ENCODE measurements around the gene C6orf47. TPM values are rescaled to one million over a fixed set of nuclear protein-coding genes. Genes with fewer than 3 reads are reported as not detected.

Gene C6orf47
- polyA plus RNA-seq, 3 donors, result 17.3 to 22.9 (median 18.4) TPM

DNA sequence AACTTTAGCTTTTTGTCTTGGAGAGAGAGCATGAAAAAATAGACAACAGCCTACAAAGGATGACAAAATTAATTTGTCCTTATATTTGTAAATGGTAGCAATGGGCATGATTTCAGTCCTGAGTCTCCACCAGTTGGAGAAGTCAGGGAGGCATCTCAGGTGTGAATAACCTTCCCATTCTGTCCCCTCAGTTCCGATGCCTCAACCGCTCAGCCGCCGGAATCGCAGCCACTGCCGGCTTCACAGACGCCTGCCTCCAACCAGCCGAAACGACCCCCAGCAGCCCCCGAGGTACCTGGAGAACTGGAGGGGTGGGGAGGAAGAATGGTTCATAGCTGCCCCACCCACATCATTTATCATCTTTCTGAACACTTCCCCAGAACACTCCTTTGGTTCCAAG, 36.5 kb downstream of the C6orf47 start:
- DNase-seq (ENCODE audit: extremely low read depth in 1 of 11, low read depth in 9 of 11, low spot score in 4 of 11), result no peak

GRCh38 chr6:31622684-31623091, 37.9 kb downstream of the C6orf47 start:
- no peak for DNase-seq (ENCODE audit: extremely low read depth in 1 of 11, low read depth in 9 of 11, low spot score in 4 of 11)

DNA sequence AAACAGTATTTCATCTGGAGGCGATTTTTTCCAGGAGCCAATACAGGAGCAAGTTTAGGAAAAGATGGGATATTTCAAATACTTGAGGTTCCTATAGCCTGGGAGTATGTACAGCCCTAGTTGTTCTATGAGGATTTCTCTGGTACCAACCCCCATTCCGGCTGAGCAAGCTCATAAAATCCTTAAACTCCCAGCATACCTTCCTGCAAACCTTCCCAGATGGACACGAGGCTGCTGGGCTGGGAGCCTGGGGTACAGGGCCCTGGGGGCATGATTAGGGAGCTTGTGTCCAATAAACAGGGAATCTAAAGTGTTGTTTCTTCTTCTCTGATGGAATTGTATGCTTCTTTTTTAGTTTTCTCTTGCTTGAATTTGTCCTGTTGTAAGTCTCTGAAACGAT, 38.6 kb downstream of the C6orf47 start:
- DNase-seq (ENCODE audit: extremely low read depth in 1 of 11, low read depth in 9 of 11, low spot score in 4 of 11), result no peak

DNA sequence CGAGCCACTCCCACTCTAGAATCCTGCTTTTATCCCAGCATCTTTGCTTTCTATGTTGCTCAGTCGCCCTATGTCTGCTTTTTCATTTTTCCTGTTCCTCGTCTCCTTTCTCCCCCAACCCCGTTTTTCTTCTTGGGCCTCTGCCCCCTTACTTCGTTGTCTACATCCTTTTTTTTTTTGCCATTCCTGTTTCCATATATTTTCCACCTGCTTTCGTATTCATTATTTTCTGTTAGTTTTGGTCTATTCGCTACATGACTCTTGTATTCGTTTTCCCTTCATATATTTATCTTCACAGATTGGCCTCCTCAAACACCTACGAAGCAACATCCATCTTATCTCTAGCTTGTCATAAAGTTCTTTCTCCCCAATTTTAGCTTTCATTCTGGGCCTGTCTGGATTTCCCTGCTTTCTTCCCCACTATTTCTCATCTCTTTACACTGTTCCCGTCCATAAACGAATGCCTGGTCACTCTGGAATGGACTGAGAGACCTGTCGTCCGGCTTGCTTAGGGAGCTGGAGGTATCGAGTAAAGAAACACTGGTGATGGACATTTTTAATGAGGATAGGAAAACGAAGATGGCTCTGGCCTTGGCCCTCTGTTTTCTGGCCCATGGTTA, 39.1 kb downstream of the C6orf47 start:
- no peak for DNase-seq (ENCODE audit: extremely low read depth in 1 of 11, low read depth in 9 of 11, low spot score in 4 of 11)

- peak in 9 of 11 donors; percentile 28 to 75 (median 58) for DNase-seq (ENCODE audit: extremely low read depth in 1 of 11, low read depth in 9 of 11, low spot score in 4 of 11)
These were observed 39.8 kb downstream of the C6orf47 start, which contains the start of gene PRRC2A for GRCh38 chr6:31620586-31621319. Gene PRRC2A, plus strand, starts transcription at chr6:31620715. Its CDS starts 2,075 bp downstream, at chr6:31622790.

DNA sequence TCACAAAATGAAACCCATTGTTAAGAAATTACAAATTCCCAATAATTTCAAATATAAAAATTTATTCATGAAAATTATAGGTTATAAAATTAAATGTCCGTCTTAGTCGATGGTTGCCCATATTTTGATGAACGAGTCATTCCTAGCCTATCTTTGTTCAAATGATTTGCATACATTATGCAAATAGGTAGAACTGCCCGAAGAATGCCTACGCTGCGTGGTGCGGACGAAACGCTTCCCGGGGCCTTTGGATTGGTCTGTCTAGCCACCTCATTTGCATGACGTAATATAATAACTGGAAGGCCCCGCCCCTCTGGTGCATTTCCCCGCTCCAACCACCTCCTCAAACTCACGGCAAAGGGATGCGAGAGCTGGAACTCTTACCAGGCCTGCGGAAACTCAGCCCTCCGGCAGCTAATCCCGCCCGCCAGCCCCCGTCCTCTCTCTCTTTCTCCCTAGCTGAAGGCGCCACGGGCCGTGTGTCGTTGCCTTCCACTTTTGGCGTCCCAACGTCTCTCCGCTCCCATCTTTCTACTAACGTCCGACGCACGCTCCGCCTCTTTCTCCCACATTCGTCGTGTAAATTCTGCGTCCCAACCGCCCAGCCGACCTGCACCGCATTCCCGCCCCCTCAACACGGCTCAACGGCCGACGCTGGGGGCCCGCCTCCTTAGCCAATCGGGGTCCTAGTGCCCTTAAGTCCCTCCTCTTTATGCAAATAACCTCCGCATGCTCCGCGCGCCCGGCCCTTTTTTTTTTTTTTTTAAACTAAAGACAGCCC, 40.6 kb downstream of the C6orf47 start:
- peak; percentile 96 to 99 (median 98) for DNase-seq (ENCODE audit: extremely low read depth in 1 of 11, low read depth in 9 of 11, low spot score in 4 of 11)

DNA sequence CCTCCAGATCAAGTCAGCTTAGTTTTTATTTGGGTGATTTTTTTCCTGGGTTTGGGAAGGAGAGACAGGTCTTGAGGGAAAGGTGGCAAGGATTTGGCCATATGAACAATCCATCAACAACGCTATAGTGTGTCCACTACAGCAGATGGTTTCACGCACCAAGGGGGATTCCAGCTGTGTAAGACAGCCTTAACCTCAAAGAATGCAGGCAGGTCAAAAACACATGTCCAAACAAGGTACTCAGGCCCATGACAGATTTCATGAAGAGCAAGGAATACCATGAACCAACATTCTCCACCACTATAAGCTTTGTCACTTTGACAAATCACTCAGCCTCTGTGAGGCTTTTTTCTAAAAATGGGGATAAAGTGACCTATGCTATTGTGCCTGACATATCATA, 43.6 kb downstream of the C6orf47 start:
- DNase-seq (ENCODE audit: extremely low read depth in 1 of 11, low read depth in 9 of 11, low spot score in 4 of 11), result no peak

- no peak for DNase-seq (ENCODE audit: extremely low read depth in 1 of 11, low read depth in 9 of 11, low spot score in 4 of 11)
These were observed 44.8 kb downstream of the C6orf47 start for GRCh38 chr6:31615748-31616147.

- no peak for DNase-seq (ENCODE audit: extremely low read depth in 1 of 11, low read depth in 9 of 11, low spot score in 4 of 11)
These were observed 45.6 kb downstream of the C6orf47 start, which contains the start of gene AIF1 for GRCh38 chr6:31614684-31615578. Gene AIF1, plus strand, starts transcription at chr6:31615234. Its CDS starts 96 bp downstream, at chr6:31615330.

- DNase-seq (ENCODE audit: extremely low read depth in 1 of 11, low read depth in 9 of 11, low spot score in 4 of 11), result no peak
These were observed 46.4 kb downstream of the C6orf47 start for GRCh38 chr6:31614075-31614619.

GRCh38 chr6:31610968-31611367, 49.6 kb downstream of the C6orf47 start:
- no peak for DNase-seq (ENCODE audit: extremely low read depth in 1 of 11, low read depth in 9 of 11, low spot score in 4 of 11)

- DNase-seq (ENCODE audit: extremely low read depth in 1 of 11, low read depth in 9 of 11, low spot score in 4 of 11), result no peak
These were observed 50.8 kb downstream of the C6orf47 start for GRCh38 chr6:31609519-31610406.

Other genes with a start within 250 kb of the C6orf47 start
- 1 to 10 TPM; 1.4 to 1.8 (median 1.5) TPM for gene MICB, start 162.6 kb downstream of the C6orf47 start, polyA plus RNA-seq (ENCODE audit: insufficient read length in 3 of 3)
- gene MCCD1, start 131.8 kb downstream of the C6orf47 start, polyA plus RNA-seq (ENCODE audit: insufficient read length in 3 of 3), result 10 to 100 TPM; 13.5 to 19.2 (median 17.9) TPM
- gene DDX39B, start 118.8 kb downstream of the C6orf47 start, polyA plus RNA-seq (ENCODE audit: insufficient read length in 3 of 3), result 100 to 1,000 TPM; 573 to 689 (median 586) TPM
- gene ATP6V1G2, start 114.2 kb downstream of the C6orf47 start, polyA plus RNA-seq (ENCODE audit: insufficient read length in 3 of 3), result 10 to 100 TPM in 2 of 3 donors, 1 to 10 TPM in 1; 5.9 to 11.5 (median 11.0) TPM
- gene NFKBIL1, start 113.2 kb downstream of the C6orf47 start, polyA plus RNA-seq (ENCODE audit: insufficient read length in 3 of 3), result 10 to 100 TPM; 17.0 to 28.4 (median 27.7) TPM
- under 1 TPM; 0.26 to 0.43 (median 0.33) TPM for gene LTA, start 88.5 kb downstream of the C6orf47 start, polyA plus RNA-seq (ENCODE audit: insufficient read length in 3 of 3)
- under 1 TPM; 0.18 to 0.40 (median 0.24) TPM for gene TNF, start 85.2 kb downstream of the C6orf47 start, polyA plus RNA-seq (ENCODE audit: insufficient read length in 3 of 3)
- 1 to 10 TPM in 2 of 3 donors, under 1 TPM in 1; 0.53 to 2.3 (median 2.2) TPM for gene LTB, start 78.4 kb downstream of the C6orf47 start, polyA plus RNA-seq (ENCODE audit: insufficient read length in 3 of 3)
- gene LST1, start 74.5 kb downstream of the C6orf47 start, polyA plus RNA-seq (ENCODE audit: insufficient read length in 3 of 3), result 1 to 10 TPM; 4.4 to 6.5 (median 6.3) TPM
- gene NCR3, start 67.8 kb downstream of the C6orf47 start, polyA plus RNA-seq (ENCODE audit: insufficient read length in 3 of 3), result under 1 TPM in 2 of 3 donors, not detected in 1; 0.19 TPM
- gene AIF1, start 45.5 kb downstream of the C6orf47 start, polyA plus RNA-seq (ENCODE audit: insufficient read length in 3 of 3), result 10 to 100 TPM; 63.3 to 80.6 (median 78.2) TPM
- 100 to 1,000 TPM; 161 to 211 (median 207) TPM for gene PRRC2A, start 40.1 kb downstream of the C6orf47 start, polyA plus RNA-seq (ENCODE audit: insufficient read length in 3 of 3)
- 100 to 1,000 TPM; 243 to 263 (median 257) TPM for gene BAG6, start 8.1 kb downstream of the C6orf47 start, polyA plus RNA-seq (ENCODE audit: insufficient read length in 3 of 3)
- 100 to 1,000 TPM; 105 to 114 (median 110) TPM for gene APOM, start 4.9 kb downstream of the C6orf47 start, polyA plus RNA-seq (ENCODE audit: insufficient read length in 3 of 3)
- gene GPANK1, start 4.2 kb upstream of the C6orf47 start, polyA plus RNA-seq (ENCODE audit: insufficient read length in 3 of 3), result 10 to 100 TPM; 28.1 to 33.1 (median 29.9) TPM
- gene CSNK2B, start 5.3 kb upstream of the C6orf47 start, polyA plus RNA-seq (ENCODE audit: insufficient read length in 3 of 3), result 100 to 1,000 TPM; 232 to 252 (median 246) TPM
- gene LY6G5B, start 9.2 kb upstream of the C6orf47 start, polyA plus RNA-seq (ENCODE audit: insufficient read length in 3 of 3), result 10 to 100 TPM; 22.8 to 30.6 (median 25.3) TPM
- gene LY6G5C, start 20.3 kb upstream of the C6orf47 start, polyA plus RNA-seq (ENCODE audit: insufficient read length in 3 of 3), result 1 to 10 TPM; 2.4 to 3.5 (median 3.4) TPM
- 10 to 100 TPM; 52.4 to 70.9 (median 61.6) TPM for gene ABHD16A, start 42.5 kb upstream of the C6orf47 start, polyA plus RNA-seq (ENCODE audit: insufficient read length in 3 of 3)
- 1 to 10 TPM in 1 of 3 donors, under 1 TPM in 2; 0.44 to 1.2 (median 0.73) TPM for gene LY6G6F, start 46.1 kb upstream of the C6orf47 start, polyA plus RNA-seq (ENCODE audit: insufficient read length in 3 of 3)
- under 1 TPM in 1 of 3 donors, not detected in 2; 0.20 TPM for gene LY6G6D, start 54.6 kb upstream of the C6orf47 start, polyA plus RNA-seq (ENCODE audit: insufficient read length in 3 of 3)
- under 1 TPM in 2 of 3 donors, not detected in 1; 0.26 to 0.41 TPM for gene LY6G6C, start 61.0 kb upstream of the C6orf47 start, polyA plus RNA-seq (ENCODE audit: insufficient read length in 3 of 3)
- gene MPIG6B, start 62.6 kb upstream of the C6orf47 start, polyA plus RNA-seq (ENCODE audit: insufficient read length in 3 of 3), result 1 to 10 TPM; 1.6 TPM
- gene DDAH2, start 68.5 kb upstream of the C6orf47 start, polyA plus RNA-seq (ENCODE audit: insufficient read length in 3 of 3), result 100 to 1,000 TPM; 152 to 237 (median 188) TPM
- 100 to 1,000 TPM; 268 to 296 (median 292) TPM for gene CLIC1, start 75.8 kb upstream of the C6orf47 start, polyA plus RNA-seq (ENCODE audit: insufficient read length in 3 of 3)
- 10 to 100 TPM; 21.4 to 59.0 (median 22.1) TPM for gene MSH5, start 79.2 kb upstream of the C6orf47 start, polyA plus RNA-seq (ENCODE audit: insufficient read length in 3 of 3)
- 10 to 100 TPM in 2 of 3 donors, 1 to 10 TPM in 1; 6.8 to 17.2 (median 10.0) TPM for gene SAPCD1, start 101.9 kb upstream of the C6orf47 start, polyA plus RNA-seq (ENCODE audit: insufficient read length in 3 of 3)
- 10 to 100 TPM in 1 of 3 donors, 1 to 10 TPM in 2; 7.3 to 13.9 (median 8.5) TPM for gene VWA7, start 116.5 kb upstream of the C6orf47 start, polyA plus RNA-seq (ENCODE audit: insufficient read length in 3 of 3)
- gene VARS1, start 135.0 kb upstream of the C6orf47 start, polyA plus RNA-seq (ENCODE audit: insufficient read length in 3 of 3), result 10 to 100 TPM; 58.7 to 72.2 (median 61.2) TPM
- gene LSM2, start 146.2 kb upstream of the C6orf47 start, polyA plus RNA-seq (ENCODE audit: insufficient read length in 3 of 3), result 10 to 100 TPM; 72.1 to 90.4 (median 82.4) TPM
- 1 to 10 TPM; 3.3 to 5.0 (median 4.0) TPM for gene HSPA1L, start 154.5 kb upstream of the C6orf47 start, polyA plus RNA-seq (ENCODE audit: insufficient read length in 3 of 3)
- 100 to 1,000 TPM in 2 of 3 donors, 10 to 100 TPM in 1; 84.4 to 121 (median 116) TPM for gene HSPA1A, start 154.8 kb upstream of the C6orf47 start, polyA plus RNA-seq (ENCODE audit: insufficient read length in 3 of 3)
- 100 to 1,000 TPM; 119 to 167 (median 142) TPM for gene HSPA1B, start 167.0 kb upstream of the C6orf47 start, polyA plus RNA-seq (ENCODE audit: insufficient read length in 3 of 3)
- gene NEU1, start 202.0 kb upstream of the C6orf47 start, polyA plus RNA-seq (ENCODE audit: insufficient read length in 3 of 3), result 10 to 100 TPM; 74.6 to 79.3 (median 78.1) TPM
- gene SLC44A4, start 218.2 kb upstream of the C6orf47 start, polyA plus RNA-seq (ENCODE audit: insufficient read length in 3 of 3), result 10 to 100 TPM; 40.7 to 82.8 (median 51.9) TPM
- gene EHMT2, start 236.9 kb upstream of the C6orf47 start, polyA plus RNA-seq (ENCODE audit: insufficient read length in 3 of 3), result 10 to 100 TPM; 74.6 to 98.4 (median 83.9) TPM
- 10 to 100 TPM; 23.4 to 35.5 (median 23.6) TPM for gene ZBTB12, start 241.3 kb upstream of the C6orf47 start, polyA plus RNA-seq (ENCODE audit: insufficient read length in 3 of 3)